RKO (cell line): Measurements from ENCODE around the gene TMEM242.

Source experiments
- DNase-seq: peaks from one replicate; pipeline ENCODE4 v3.0.0-alpha.2; 2016; ENCODE audit warnings: low spot score

Gene TMEM242

DNA sequence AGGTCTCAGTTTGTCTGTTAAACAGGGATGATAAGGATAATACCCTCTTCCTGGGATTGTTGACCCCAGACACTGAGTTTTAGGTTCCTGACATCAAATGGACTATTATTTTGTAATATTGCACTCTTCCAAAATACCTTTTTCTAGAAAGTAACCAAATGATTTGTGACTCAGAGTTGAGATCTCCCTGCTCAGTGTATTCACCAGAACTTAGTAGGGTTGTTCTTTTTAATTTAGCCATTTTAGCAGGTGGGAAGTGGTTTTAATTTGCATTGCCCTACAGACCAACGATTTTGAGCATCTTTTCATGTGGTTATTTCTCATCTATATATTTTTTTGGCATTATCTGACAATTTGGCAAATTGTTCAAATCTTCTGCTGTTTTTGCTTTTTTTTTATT lies 75.1 kb downstream of the TMEM242 start:
- no peak for DNase-seq

DNA sequence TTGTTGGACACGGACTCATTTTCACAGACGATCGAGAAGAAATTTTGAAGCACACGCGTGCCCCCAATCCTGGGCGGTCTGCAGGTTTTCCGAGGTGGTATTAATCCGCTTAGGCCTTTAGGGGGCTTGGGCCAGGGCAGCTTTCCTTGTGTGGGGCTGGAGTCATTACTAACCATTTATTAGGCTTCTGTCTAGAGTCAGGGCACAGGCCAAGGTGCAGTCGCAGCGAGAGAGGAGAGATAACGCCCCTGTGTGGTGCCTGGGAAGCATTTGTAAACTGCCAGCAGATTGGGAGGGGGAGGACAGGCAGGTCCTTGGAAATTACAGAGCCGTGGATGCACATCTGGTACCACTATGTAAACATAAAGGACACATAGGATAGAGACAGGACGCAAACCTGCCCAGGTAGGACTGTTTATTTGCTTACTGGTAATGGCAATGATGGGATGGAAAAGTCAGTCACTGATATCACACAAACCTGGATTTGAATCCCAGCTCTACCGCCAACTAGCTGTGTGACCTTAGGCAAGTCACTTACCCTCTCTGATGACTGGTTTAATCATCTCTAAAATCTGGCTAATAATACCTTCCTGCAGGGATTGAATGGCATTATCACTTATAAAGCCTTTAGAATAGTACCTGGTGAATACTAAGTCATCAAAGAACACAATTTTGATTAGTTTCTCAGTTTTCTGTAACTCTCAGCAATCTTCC lies 76.4 kb downstream of the TMEM242 start:
- DNase-seq, result no peak

- DNase-seq, result no peak
Observed at GRCh38 chr6:157246048-157246630, 77.2 kb downstream of the TMEM242 start.

GRCh38 chr6:157245436-157245835 lies 77.9 kb downstream of the TMEM242 start:
- DNase-seq, result no peak

- DNase-seq, result no peak
Observed at GRCh38 chr6:157244780-157245179, 78.5 kb downstream of the TMEM242 start.

DNA sequence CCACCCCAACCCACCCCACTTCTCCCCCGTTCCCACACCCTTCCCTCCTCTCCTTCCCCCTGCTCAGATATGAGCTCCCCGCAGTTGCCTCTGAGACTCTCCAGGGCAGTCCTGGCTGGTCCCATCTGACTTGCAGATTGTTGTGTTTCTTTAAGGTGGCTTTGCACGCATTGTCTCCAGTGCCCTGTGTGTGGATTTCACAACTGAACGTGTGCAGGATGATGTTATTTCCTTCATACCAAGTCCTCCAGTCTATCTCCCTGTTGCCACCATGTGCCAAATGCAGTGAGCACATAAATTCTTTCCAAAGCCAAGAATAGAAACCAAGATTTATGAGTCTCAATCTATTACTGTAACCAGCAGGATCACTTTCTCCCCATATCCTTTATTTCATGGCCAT lies 79.1 kb downstream of the TMEM242 start:
- DNase-seq, result no peak

GRCh38 chr6:157242791-157243190 lies 80.5 kb downstream of the TMEM242 start:
- no peak for DNase-seq

- no peak for DNase-seq
Observed at GRCh38 chr6:157240960-157241311, 82.4 kb downstream of the TMEM242 start.

DNA sequence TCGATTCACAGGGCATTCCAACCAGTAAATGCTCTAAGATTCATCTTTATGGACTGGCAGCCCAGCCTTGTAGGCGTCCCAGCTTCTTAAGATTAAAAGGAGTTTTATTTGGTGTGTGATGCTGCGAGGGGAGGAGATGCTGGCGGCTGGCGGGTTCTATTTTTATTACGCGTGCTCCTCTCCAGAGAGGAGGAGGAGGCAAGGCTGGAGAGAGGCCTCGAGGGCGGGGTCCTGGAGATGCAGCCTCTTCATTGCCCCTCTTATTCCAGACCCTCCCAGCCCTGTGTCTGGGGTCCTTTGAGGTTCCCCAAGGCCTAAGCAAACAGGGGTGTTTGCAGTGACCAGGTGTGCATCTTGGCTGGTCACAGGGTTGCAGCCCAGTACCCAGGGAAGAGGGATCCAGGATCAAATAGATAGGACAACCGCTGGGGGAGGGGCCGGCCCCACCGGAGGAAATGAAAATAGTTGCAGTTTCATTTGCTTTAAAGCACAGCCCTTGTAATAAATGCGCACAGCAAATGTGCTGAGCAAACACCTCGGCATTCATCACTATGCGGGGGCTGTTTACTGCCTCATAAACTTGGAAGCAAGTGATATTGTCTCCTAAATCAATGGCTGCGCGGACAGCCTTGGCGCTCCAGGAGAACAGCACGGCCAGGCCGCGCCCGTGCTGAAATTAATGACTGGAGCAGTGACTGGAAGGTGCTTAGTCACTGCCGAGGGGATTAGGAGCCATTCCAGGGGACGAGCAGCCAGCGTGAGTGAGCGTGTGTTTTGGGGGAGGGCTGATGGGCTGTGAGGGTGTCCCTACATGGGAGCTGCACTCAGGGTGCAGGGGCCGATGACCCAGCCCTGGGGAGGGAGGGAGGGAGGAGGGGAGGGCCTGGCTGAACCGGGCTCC lies 83.0 kb downstream of the TMEM242 start:
- DNase-seq, result peak; percentile 73

GRCh38 chr6:157239671-157240058 lies 83.7 kb downstream of the TMEM242 start:
- no peak for DNase-seq
